Spleen (tissue), 7 donors: ENCODE measurements around the gene MSX1.

ENCODE experiments used
- POLR2A ChIP-seq, 3 donors: fragments of 450-650 bp; IDR thresholded peaks; one replicate each; pipeline ENCODE4 v1.5.1; 2017; ENCODE audit warnings: antibody characterized with exemption in 3 of 3, mild to moderate bottlenecking in 1 of 3
- TF ChIP-seq, protein P1 (sequence below), 11 experiments: fragments of 200-600 bp in 7 of 11; fragments of 450-650 bp in 4 of 11; sonication (generic) in 4 of 11; IDR thresholded peaks in 8 of 11; conservative IDR thresholded peaks in 3 of 11; 1 replicate in 7 of 11; 2 replicates in 4 of 11; pipeline versions ENCODE4 v1.4.0 to v1.8.0; 2016 to 2021; ENCODE audit warnings: antibody characterized with exemption in 11 of 11, inconsistent platforms in 4 of 11, mild to moderate bottlenecking in 1 of 11
- donor health status: DM: no; HTN: no; CAD: no; lungs with moderate emphysema.
- donor health status: DM: no; HTN: no; CAD: no.
- donor health status: DM: no; HTN: no; CAD: no.

DNA sequence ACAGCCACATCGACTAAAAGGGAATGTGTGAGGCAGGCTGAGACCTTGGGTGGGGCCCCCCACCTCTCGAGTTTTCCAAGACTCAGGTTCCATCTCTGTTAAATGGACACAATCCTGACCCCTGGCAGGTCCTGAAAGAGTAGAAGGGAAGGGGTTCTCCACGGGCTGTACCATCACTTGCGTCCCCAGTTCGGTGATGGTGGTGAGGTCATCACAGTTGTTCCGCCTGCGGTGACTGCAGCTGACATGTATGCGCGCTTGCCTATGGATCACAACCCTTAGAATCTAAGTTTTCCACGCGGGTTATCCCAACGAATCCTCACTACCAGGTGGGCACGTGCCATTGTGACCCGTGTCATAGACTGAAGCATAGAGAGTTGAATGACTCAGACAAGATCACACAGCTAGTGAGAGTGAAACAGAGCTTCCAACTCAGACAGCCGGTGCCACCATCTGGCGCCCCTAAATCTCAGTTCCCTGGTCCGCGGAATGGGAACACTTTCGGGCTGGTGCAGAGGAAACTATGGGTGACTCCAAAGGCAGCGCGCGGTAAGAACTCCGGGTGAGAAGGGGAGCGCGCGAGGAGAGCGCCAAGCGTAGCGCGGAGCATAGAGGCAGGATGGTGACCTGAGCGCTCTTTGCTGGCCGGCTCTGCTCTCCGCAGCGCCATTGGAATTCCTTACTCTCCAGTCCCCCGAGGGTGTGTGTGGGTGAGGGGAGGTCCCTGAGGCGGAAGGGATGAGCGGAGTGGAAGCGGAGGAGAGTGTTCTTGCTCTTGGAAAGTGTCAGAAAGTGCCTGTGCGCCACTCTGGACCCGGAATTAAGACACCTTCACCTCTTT lies 10.5 kb downstream of the MSX1 start:
- TF ChIP-seq, protein P1, sequence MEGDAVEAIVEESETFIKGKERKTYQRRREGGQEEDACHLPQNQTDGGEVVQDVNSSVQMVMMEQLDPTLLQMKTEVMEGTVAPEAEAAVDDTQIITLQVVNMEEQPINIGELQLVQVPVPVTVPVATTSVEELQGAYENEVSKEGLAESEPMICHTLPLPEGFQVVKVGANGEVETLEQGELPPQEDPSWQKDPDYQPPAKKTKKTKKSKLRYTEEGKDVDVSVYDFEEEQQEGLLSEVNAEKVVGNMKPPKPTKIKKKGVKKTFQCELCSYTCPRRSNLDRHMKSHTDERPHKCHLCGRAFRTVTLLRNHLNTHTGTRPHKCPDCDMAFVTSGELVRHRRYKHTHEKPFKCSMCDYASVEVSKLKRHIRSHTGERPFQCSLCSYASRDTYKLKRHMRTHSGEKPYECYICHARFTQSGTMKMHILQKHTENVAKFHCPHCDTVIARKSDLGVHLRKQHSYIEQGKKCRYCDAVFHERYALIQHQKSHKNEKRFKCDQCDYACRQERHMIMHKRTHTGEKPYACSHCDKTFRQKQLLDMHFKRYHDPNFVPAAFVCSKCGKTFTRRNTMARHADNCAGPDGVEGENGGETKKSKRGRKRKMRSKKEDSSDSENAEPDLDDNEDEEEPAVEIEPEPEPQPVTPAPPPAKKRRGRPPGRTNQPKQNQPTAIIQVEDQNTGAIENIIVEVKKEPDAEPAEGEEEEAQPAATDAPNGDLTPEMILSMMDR (IDR thresholded peaks at IDR 0.05 in 8 of 11, conservative IDR thresholded peaks at IDR 0.05 in 3 of 11), result no peak
- no peak for TF ChIP-seq POLR2A (IDR thresholded peaks at IDR 0.05)
